HepG2 (cell line): ENCODE measurements around the gene OAT. TPM values are rescaled to one million over a fixed set of nuclear protein-coding genes. Genes with fewer than 3 reads are reported as not detected.

ENCODE experiments used
- ATAC-seq: fragments of 200-7000 bp; cut with Tn5 transposase; 3 replicates; pipeline ENCODE4 v1.9.1; 2020; ENCODE audit warnings: mild to moderate bottlenecking, moderate library complexity
- BruUV-seq: library from RNA; stranded (reverse); fragments of 400-500 nt; replicated peaks from 2 replicates; lab custom pipeline; 2021; lab: Mats Ljungman, UMichigan
- CTCF ChIA-PET: fragments of 300-600 bp; formaldehyde crosslinking; extraction: SDS; loops from one replicate; lab custom pipeline; 2021; ENCODE audit warnings: low total read pairs, inconsistent platforms, low intra/inter-chr PET ratio; lab: Yijun Ruan, JAX
- POLR2A ChIA-PET: fragments of 350-600 bp; sonication (Branson Sonifier 250); formaldehyde crosslinking; loops from one replicate; lab custom pipeline; 2020; ENCODE audit warnings: antibody characterized with exemption, inconsistent platforms; lab: Yijun Ruan, JAX
- DNase-seq: peaks from one replicate; pipeline ENCODE4 v3.0.0-alpha.2; 2015; ENCODE audit warnings: low spot score
- FAIRE-seq: peaks from 3 replicates; lab custom pipeline; 2011; peaks lifted over from hg19 to GRCh38; lab: Jason Lieb, UNC
- H2AFZ ChIP-seq: one replicate; pipeline ENCODE4 v1.6.1; 2011; ENCODE audit warnings: low read length, inconsistent platforms
- H3K27ac ChIP-seq: fragments of 300-600 bp; 3 replicates; pipeline ENCODE4 v1.8.0; 2011; ENCODE audit warnings: mixed run types, mild to moderate bottlenecking, mixed read lengths, low read length, inconsistent platforms; ENCODE audit not compliant: insufficient read depth; ENCODE audit errors: extremely low read length
- H3K27me3 ChIP-seq, 2 experiments: fragments of 200-600 bp in 1 of 2; 2 replicates in 1 of 2; 3 replicates in 1 of 2; pipeline versions ENCODE4 v1.6.0 to v1.8.0; 2011; ENCODE audit warnings: low read length in 2 of 2, mild to moderate bottlenecking in 2 of 2, moderate library complexity in 2 of 2, inconsistent platforms in 1 of 2; ENCODE audit not compliant: insufficient read depth in 2 of 2, control insufficient read depth in 1 of 2
- H3K36me3 ChIP-seq, 2 experiments: fragments of 200-600 bp in 1 of 2; replicated peaks in 1 of 2; 2 replicates in 1 of 2; 3 replicates in 1 of 2; pipeline versions ENCODE4 v1.5.1 to v1.8.0; 2011; ENCODE audit warnings: low read length in 2 of 2, inconsistent platforms in 1 of 2; ENCODE audit not compliant: insufficient read depth in 2 of 2, control insufficient read depth in 1 of 2
- H3K4me1 ChIP-seq: 2 replicates; pipeline ENCODE4 v1.5.1; 2012; ENCODE audit warnings: low read length, inconsistent platforms; ENCODE audit not compliant: insufficient read depth
- H3K4me2 ChIP-seq: 2 replicates; pipeline ENCODE4 v1.6.0; 2011; ENCODE audit warnings: low read depth, low read length, inconsistent platforms
- H3K4me3 ChIP-seq, 3 experiments: fragments of 200-600 bp in 1 of 3; sonication (generic), shearing (Covaris generic) in 1 of 3; replicated peaks in 1 of 3; 2 replicates each; pipeline ENCODE4 v1.5.1; 2011 to 2016; ENCODE audit warnings: low read length in 3 of 3, inconsistent platforms in 2 of 3, low read depth in 2 of 3, mild to moderate bottlenecking in 2 of 3, control low read depth in 1 of 3, mixed read lengths in 1 of 3; ENCODE audit not compliant: insufficient read depth in 1 of 3
- H3K79me2 ChIP-seq: one replicate; pipeline ENCODE4 v1.6.1; 2011; ENCODE audit warnings: low read length, inconsistent platforms; ENCODE audit not compliant: insufficient read depth
- H3K9ac ChIP-seq: 2 replicates; pipeline ENCODE4 v1.6.0; 2011; ENCODE audit warnings: mild to moderate bottlenecking, low read depth, low read length, inconsistent platforms; ENCODE audit not compliant: insufficient read depth
- H3K9me3 ChIP-seq: 2 replicates; pipeline ENCODE4 v1.5.1; 2012; ENCODE audit warnings: mild to moderate bottlenecking, low read length
- H4K20me1 ChIP-seq: 2 replicates; pipeline ENCODE4 v1.6.0; 2011; ENCODE audit warnings: inconsistent platforms, mild to moderate bottlenecking, low read length, moderate library complexity; ENCODE audit not compliant: insufficient read depth
- CBX5 ChIP-seq: sonication (generic); formaldehyde crosslinking; IDR thresholded peaks from 2 replicates; pipeline ENCODE4 v1.4.0; 2020; ENCODE audit warnings: missing genetic modification reagents, borderline replicate concordance
- FOSL1 ChIP-seq: sonication (generic); formaldehyde crosslinking; IDR thresholded peaks from 2 replicates; pipeline ENCODE4 v1.9.0; 2021; ENCODE audit warnings: missing genetic modification reagents, borderline replicate concordance
- GATA4 ChIP-seq: sonication (generic); IDR thresholded peaks from 2 replicates; pipeline ENCODE4 v1.6.1; 2016; ENCODE audit warnings: antibody characterized with exemption, low read depth, borderline replicate concordance
- HNF4G ChIP-seq, 2 experiments: sonication (generic) in 1 of 2; formaldehyde crosslinking in 1 of 2; IDR thresholded peaks; 2 replicates each; pipeline versions ENCODE4 v1.4.0 to v1.6.1; 2011 to 2020; ENCODE audit warnings: borderline replicate concordance in 2 of 2, low read depth in 2 of 2, mild to moderate bottlenecking in 2 of 2, low read length in 1 of 2, missing genetic modification reagents in 1 of 2, moderate library complexity in 1 of 2
- HOXA5 ChIP-seq: sonication (generic); formaldehyde crosslinking; IDR thresholded peaks from 2 replicates; pipeline ENCODE4 v1.4.0; 2020; ENCODE audit warnings: missing genetic modification reagents
- SAP130 ChIP-seq: IDR thresholded peaks from 2 replicates; pipeline ENCODE4 v1.6.1; 2016; ENCODE audit warnings: low read depth
- TAF1 ChIP-seq: sonication (generic); formaldehyde crosslinking; IDR thresholded peaks from 2 replicates; pipeline ENCODE4 v1.4.0; 2020; ENCODE audit warnings: missing genetic modification reagents
- TBX2 ChIP-seq: sonication (generic); formaldehyde crosslinking; IDR thresholded peaks from 2 replicates; pipeline ENCODE4 v1.5.0; 2020; ENCODE audit warnings: missing genetic modification reagents, mild to moderate bottlenecking, borderline replicate concordance
- TRIM22 ChIP-seq: fragments of 450-650 bp; IDR thresholded peaks from 2 replicates; pipeline ENCODE4 v1.6.1; 2017
- ZKSCAN5 ChIP-seq: sonication (generic); formaldehyde crosslinking; IDR thresholded peaks from 2 replicates; pipeline ENCODE4 v1.5.1; 2020; ENCODE audit warnings: mild to moderate bottlenecking, missing genetic modification reagents
- ZNF282 ChIP-seq: fragments of 450-650 bp; IDR thresholded peaks from 2 replicates; pipeline ENCODE4 v1.6.1; 2018; ENCODE audit not compliant: partially characterized antibody
- ZNF614 ChIP-seq: IDR thresholded peaks from 2 replicates; pipeline ENCODE4 v1.6.1; 2018; ENCODE audit warnings: missing biosample characterization, missing genetic modification reagents, inconsistent platforms, borderline replicate concordance
- ZNF652 ChIP-seq: IDR thresholded peaks from 2 replicates; pipeline ENCODE4 v1.6.1; 2016; ENCODE audit warnings: low read depth, borderline replicate concordance
- ZSCAN30 ChIP-seq: sonication (generic); formaldehyde crosslinking; IDR thresholded peaks from 2 replicates; pipeline ENCODE4 v1.5.0; 2020; ENCODE audit warnings: mild to moderate bottlenecking, missing genetic modification reagents
- WGBS: methylation state at CpG from one replicate; pipeline ENCODE4 v1.1.6; 2017; ENCODE audit warnings: low lambda C conversion rate; 5-methylcytosine and 5-hydroxymethylcytosine counted together
- in situ Hi-C: cut with HindIII; loops from 2 replicates; pipeline ENCODE4 v1.10.0; 2017; ENCODE audit warnings: low pct_unique_long_range_greater_than_20kb; ENCODE audit not compliant: extremely low pct_ligation_motif_present
- intact Hi-C: fragments of 100-400 bp; cut with micrococcal nuclease; formaldehyde crosslinking; loops from one replicate; pipeline ENCODE4 v1.10.0; 2022; ENCODE audit not compliant: unreplicated experiment
- polyA plus RNA-seq, 8 experiments: library from polyadenylated mRNA; depleted of rRNA in 3 of 8; stranded (reverse) in 7 of 8; unstranded in 1 of 8; fragments of >200 nt; fragmentation: Illumina TruSeq in 4 of 8; extraction: Trizol in 4 of 8; gene quantifications; 2 replicates each; pipeline versions ENCODE4 v1.2.1 to v1.2.3, GENCODE V29; 2011 to 2016; ENCODE audit warnings: low read depth in 4 of 8, missing spikeins in 1 of 8, mixed read lengths in 1 of 8; ENCODE audit not compliant: insufficient read depth in 1 of 8
- total RNA-seq, 5 experiments: library from RNA; depleted of rRNA; stranded (reverse); fragments of >200 nt; fragmentation: Illumina TruSeq; extraction: Trizol; gene quantifications; 2 replicates each; pipeline ENCODE4 v1.2.3, GENCODE V29; 2016; ENCODE audit warnings: low read depth in 1 of 5

Gene OAT
- total and polyA plus RNA-seq, 2 of the 13 experiments (the other 11 are each of a cell fraction or from before 2014, with no cell fraction given): 87.8 to 96.7 TPM

- peaks cover 3 to 43% of the 10 kb centered on the region in 2 experiments for H3K27me3 ChIP-seq
- POLR2A ChIA-PET: no interaction called here
- DNase-seq: no peak
Measured at GRCh38 chr10:124386186-124387077, 32.3 kb downstream of the OAT start.

More at GRCh38 chr10:124386186-124387077, 32.3 kb downstream of the OAT start:
- CTCF ChIA-PET: no interaction called here
- in situ Hi-C loops (loop anchor here (5.0 to 10.0 kb wide), 3 partner anchors 124 to 802 kb away; no protein-coding TSS in a partner anchor), intact Hi-C loops (loop anchor here (5.0 kb wide), 1 partner anchor 89 kb away; no protein-coding TSS in a partner anchor)
- ATAC-seq (peak; percentile 17; the same call in 2 of the 3 replicates), FAIRE-seq (no peak)
- Histone ChIP-seq H3K79me2 (no peaks in the 10 kb centered on the region), H3K36me3 (no peaks in the 10 kb centered on the region), H2AFZ (no peak overlapping the region), H3K27ac (no peak overlapping the region), H3K4me1 (peaks cover 20% of the 10 kb centered on the region), H3K9me3 (no peaks in the 10 kb centered on the region), H3K4me2 (no peak overlapping the region; the same call in 1 of the 2 replicates), H3K9ac (no peak overlapping the region), H4K20me1 (no peaks in the 10 kb centered on the region), H3K4me3 (no peak overlapping the region)
- BruUV-seq: no TSS peak
- 54% methylated on average over 7 of the region's 21 CpGs for WGBS
- no peak for TF ChIP-seq ZNF614
- TF ChIP-seq FOSL1: no peak
- no peak for TF ChIP-seq HOXA5 (CRISPR knock-in tag)
- no peak for TF ChIP-seq TBX2 (CRISPR knock-in tag)
- no peak for TF ChIP-seq ZKSCAN5 (CRISPR knock-in tag)
- TF ChIP-seq HNF4G (IDR thresholded peaks at IDR 0.05; ENCODE audit: borderline replicate concordance, low read depth, low read length): no peak
- no peak for TF ChIP-seq HNF4G (CRISPR knock-in tag; IDR thresholded peaks at IDR 0.05; ENCODE audit: borderline replicate concordance, low read depth)
- no peak for TF ChIP-seq ZNF652 (CRISPR knock-in tag)
- no peak for TF ChIP-seq CBX5 (CRISPR knock-in tag)
- TF ChIP-seq ZSCAN30 (CRISPR knock-in tag): no peak
- TF ChIP-seq TRIM22: no peak
- TF ChIP-seq GATA4: no peak
- TF ChIP-seq TAF1 (CRISPR knock-in tag): no peak
- no peak for TF ChIP-seq SAP130 (CRISPR knock-in tag)
- TF ChIP-seq ZNF282: no peak
